ENCODE results near the gene TOMM7. TPM values are rescaled to one million over a fixed set of nuclear protein-coding genes. Genes with fewer than 3 reads are reported as not detected.

The TOMM7 gene
- total and polyA plus RNA-seq, 12 donors, result 94.2 to 574 (median 275) TPM

DNA sequence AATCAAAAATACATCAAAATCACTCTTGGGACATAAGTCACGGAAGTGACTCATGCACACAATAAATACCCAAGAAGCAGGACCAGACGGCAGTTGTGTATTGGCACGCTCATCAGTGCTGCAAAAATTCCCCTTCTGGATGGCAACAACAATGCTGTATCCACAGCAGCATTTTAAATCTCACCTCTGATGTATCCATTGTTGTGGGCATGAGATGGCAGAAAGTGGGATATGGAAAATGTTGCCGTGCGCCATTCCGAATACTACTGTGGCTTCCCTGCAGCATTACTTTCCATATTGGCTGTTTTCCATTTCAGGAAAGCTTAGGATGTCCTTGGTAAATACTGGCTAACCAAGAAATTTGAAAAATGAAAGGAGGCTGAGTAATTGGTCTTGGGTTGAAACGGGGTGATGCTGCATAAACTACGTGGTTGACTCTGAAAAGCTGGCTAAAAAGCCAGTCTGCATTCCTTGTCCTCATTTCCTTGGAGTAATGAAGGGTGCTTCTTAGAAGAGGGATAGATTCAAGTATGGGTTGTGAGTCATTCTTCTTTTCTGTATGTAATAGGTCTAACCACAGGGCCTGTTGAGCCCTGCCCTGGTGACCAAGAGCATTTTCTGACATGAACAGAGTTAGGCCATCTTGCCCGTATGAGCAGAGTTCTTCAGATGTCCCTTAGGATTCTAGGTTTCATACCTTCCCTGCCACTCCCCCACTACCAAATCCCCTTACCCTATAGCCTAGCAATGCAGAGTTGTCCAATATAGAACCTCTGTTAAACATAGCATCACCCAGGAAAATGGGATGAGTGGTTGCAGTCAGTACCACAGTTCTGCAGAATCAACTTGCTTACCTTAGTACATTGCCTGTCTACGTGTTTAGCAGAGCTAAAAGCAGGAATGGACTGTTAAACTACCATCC lies 36.3 kb upstream of the TOMM7 start:
- Histone ChIP-seq H3K36me3 (replicated peaks in 1 of 2) (peaks cover 0 to 7% of the 10 kb centered on the region in 2 donors), H3K9me3 (replicated peaks in 1 of 3) (no peaks in the 10 kb centered on the region), H3K4me3 (no peak overlapping the region), H3K4me1 (replicated peaks in 1 of 2) (peaks cover 4 to 5% of the 10 kb centered on the region in 2 donors), H3K27ac (peak overlapping the region in 1 of 5 donors; percentile 48), H3K27me3 (no peaks in the 10 kb centered on the region)
- TF ChIP-seq POLR2A (IDR thresholded peaks at IDR 0.05), result no peak
- TF ChIP-seq, protein P1, sequence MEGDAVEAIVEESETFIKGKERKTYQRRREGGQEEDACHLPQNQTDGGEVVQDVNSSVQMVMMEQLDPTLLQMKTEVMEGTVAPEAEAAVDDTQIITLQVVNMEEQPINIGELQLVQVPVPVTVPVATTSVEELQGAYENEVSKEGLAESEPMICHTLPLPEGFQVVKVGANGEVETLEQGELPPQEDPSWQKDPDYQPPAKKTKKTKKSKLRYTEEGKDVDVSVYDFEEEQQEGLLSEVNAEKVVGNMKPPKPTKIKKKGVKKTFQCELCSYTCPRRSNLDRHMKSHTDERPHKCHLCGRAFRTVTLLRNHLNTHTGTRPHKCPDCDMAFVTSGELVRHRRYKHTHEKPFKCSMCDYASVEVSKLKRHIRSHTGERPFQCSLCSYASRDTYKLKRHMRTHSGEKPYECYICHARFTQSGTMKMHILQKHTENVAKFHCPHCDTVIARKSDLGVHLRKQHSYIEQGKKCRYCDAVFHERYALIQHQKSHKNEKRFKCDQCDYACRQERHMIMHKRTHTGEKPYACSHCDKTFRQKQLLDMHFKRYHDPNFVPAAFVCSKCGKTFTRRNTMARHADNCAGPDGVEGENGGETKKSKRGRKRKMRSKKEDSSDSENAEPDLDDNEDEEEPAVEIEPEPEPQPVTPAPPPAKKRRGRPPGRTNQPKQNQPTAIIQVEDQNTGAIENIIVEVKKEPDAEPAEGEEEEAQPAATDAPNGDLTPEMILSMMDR (IDR thresholded peaks at IDR 0.05), result no peak
- 66 to 78% (median 74%) methylated on average over 10 of the region's 10 CpGs for WGBS, 4 donors
- intact Hi-C loops (cut with DNase I), result loop anchor here (10.0 kb wide), 2 partner anchors 156 to 166 kb away; partner anchors contain the start of gene HYCC1 (in 1 of the 2)
- peak in 1 of 7 donors; percentile 43 for DNase-seq

DNA sequence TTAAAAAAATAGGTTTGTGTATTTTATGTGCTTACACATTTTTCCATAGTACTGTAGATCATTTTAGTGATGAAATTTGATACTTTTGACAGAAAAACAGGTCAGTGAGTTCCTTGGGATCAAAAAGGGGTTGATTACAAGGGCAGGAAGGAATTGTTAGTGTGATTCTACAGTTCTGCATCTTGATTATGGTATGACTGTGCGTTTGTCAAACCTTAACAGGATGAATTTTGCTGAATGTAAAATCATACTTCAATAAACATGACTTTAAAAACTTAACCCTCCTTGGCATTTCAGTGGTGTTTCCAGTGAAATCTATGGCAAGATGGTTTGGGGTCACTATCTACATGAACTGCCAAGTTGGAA lies 35.6 kb upstream of the TOMM7 start:
- WGBS, 4 donors, result 76 to 100% (median 86%) methylated on average over 1 of the region's 1 CpG
- H3K4me3 ChIP-seq, result no peak overlapping the region
- TF ChIP-seq, protein P1 (IDR thresholded peaks at IDR 0.05), result no peak
- no peak for TF ChIP-seq POLR2A (IDR thresholded peaks at IDR 0.05)
- H3K9me3 ChIP-seq (replicated peaks in 1 of 3), result no peaks in the 10 kb centered on the region
- DNase-seq, result no peak
- intact Hi-C loops (cut with DNase I), result loop anchor here (10.0 kb wide), 2 partner anchors 157 to 167 kb away; partner anchors contain the start of gene HYCC1 (in 1 of the 2)
- peak overlapping the region in 1 of 5 donors; percentile 48 for H3K27ac ChIP-seq
- H3K4me1 ChIP-seq (replicated peaks in 1 of 2), result peaks cover 4 to 5% of the 10 kb centered on the region in 2 donors
- H3K36me3 ChIP-seq (replicated peaks in 1 of 2), result peaks cover 0 to 7% of the 10 kb centered on the region in 2 donors
- no peaks in the 10 kb centered on the region for H3K27me3 ChIP-seq

DNA sequence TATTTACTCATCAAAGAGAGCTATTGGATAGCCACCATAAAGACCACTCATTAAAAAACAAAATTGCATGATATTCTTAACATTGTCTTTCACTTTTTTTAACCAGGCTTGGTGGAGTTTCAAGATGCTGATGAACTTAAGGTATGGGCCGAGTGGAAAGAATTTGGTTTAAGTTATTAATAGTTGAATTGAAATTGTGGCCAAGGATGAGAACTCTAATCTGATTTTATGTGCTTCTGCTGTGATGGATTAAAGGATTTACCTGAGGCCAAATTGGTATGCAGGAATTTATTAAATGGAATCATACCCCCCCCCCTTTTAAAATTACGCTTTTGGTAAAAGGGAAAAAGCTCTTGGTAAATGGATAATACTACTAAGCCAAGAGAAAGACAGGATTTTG lies 33.8 kb upstream of the TOMM7 start:
- H3K4me1 ChIP-seq (replicated peaks in 1 of 2), result peaks cover 4 to 5% of the 10 kb centered on the region in 2 donors
- intact Hi-C loops (cut with DNase I), result loop anchor here (10.0 kb wide), 2 partner anchors 158 to 168 kb away; partner anchors contain the start of gene HYCC1 (in 1 of the 2)
- H3K36me3 ChIP-seq (replicated peaks in 1 of 2), result peaks cover 0 to 7% of the 10 kb centered on the region in 2 donors
- no peak for TF ChIP-seq POLR2A (IDR thresholded peaks at IDR 0.05)
- TF ChIP-seq, protein P1 (IDR thresholded peaks at IDR 0.05), result no peak
- H3K27me3 ChIP-seq, result no peaks in the 10 kb centered on the region
- H3K27ac ChIP-seq, result no peak overlapping the region
- no peaks in the 10 kb centered on the region for H3K9me3 ChIP-seq (replicated peaks in 1 of 3)
- 79 to 93% (median 90%) methylated on average over 2 of the region's 2 CpGs for WGBS, 4 donors
- no peak overlapping the region for H3K4me3 ChIP-seq
- no peak for DNase-seq

DNA sequence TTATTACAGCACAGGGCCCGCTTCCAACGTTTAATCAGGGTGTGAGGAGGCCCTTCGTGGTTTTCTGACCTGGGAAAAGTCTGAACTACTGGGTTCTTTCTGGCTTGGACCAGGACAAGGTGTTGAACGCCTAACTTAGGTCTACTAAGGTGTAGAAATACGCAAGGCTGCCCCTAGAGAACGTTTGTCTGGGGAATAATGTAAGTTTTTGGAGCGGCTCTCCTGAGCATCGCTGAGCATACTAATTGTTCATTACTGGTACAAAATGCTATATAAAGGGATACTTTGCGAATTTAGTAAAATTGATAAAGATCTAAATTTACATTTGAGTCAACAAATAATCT lies 32.4 kb upstream of the TOMM7 start:
- H3K4me3 ChIP-seq, result peak overlapping the region in 2 of 4 donors; percentile 88 to 93
- intact Hi-C loops (cut with DNase I), result loop anchor here (10.0 kb wide), 2 partner anchors 160 to 170 kb away; partner anchors contain the start of gene HYCC1 (in 1 of the 2)
- WGBS, 4 donors, result 41 to 54% (median 49%) methylated on average over 9 of the region's 9 CpGs
- no peaks in the 10 kb centered on the region for H3K9me3 ChIP-seq (replicated peaks in 1 of 3)
- H3K27ac ChIP-seq, result peak overlapping the region in 4 of 5 donors; percentile 67 to 92 (median 86)
- peaks cover 0 to 7% of the 10 kb centered on the region in 2 donors for H3K36me3 ChIP-seq (replicated peaks in 1 of 2)
- DNase-seq, result no peak
- no peaks in the 10 kb centered on the region for H3K27me3 ChIP-seq
- H3K4me1 ChIP-seq (replicated peaks in 1 of 2), result peaks cover under 1 to 4% of the 10 kb centered on the region in 2 donors
- TF ChIP-seq, protein P1 (IDR thresholded peaks at IDR 0.05), result no peak
- TF ChIP-seq POLR2A (IDR thresholded peaks at IDR 0.05), result no peak
